Natural killer cell (primary cell): ENCODE measurements around the gene CDH11. TPM values are rescaled to one million over a fixed set of nuclear protein-coding genes. Genes with fewer than 3 reads are reported as not detected.

ENCODE experiments used
- ATAC-seq, 3 donors: fragments of 150-1000 bp in 2 of 3; fragments of 200-7000 bp in 1 of 3; cut with Tn5 transposase; 1 replicate in 1 of 3; 2 replicates in 2 of 3; pipeline ENCODE4 v1.10.0; 2021; ENCODE audit warnings: mild to moderate bottlenecking in 2 of 3, moderate library complexity in 2 of 3
- DNase-seq, 2 donors: peaks; one replicate each; pipeline versions ENCODE4 v3.0.0 to v3.0.0-alpha.2; 2013 to 2021; ENCODE audit warnings: mixed read lengths in 1 of 2
- H3K27ac ChIP-seq: one replicate; pipeline ENCODE4 v1.5.1; 2013; ENCODE audit warnings: mild to moderate bottlenecking, low read length
- H3K27me3 ChIP-seq: one replicate; pipeline ENCODE4 v1.6.1; 2013; ENCODE audit warnings: low read length; ENCODE audit not compliant: control insufficient read depth, insufficient read depth
- H3K36me3 ChIP-seq: one replicate; pipeline ENCODE4 v1.6.1; 2013; ENCODE audit warnings: low read length; ENCODE audit not compliant: control insufficient read depth, insufficient read depth
- H3K4me1 ChIP-seq: one replicate; pipeline ENCODE4 v1.6.1; 2013; ENCODE audit warnings: low read length; ENCODE audit not compliant: control insufficient read depth, insufficient read depth
- H3K4me3 ChIP-seq: one replicate; pipeline ENCODE4 v1.5.1; 2013; ENCODE audit warnings: low read length
- H3K9me3 ChIP-seq: one replicate; pipeline ENCODE4 v1.6.1; 2013; ENCODE audit warnings: low read length; ENCODE audit not compliant: control insufficient read depth, insufficient read depth
- H3K27ac Mint-ChIP-seq, 2 donors: one replicate each; pipeline ENCODE4 v1.8.0; 2022; ENCODE audit warnings: mild to moderate bottlenecking in 2 of 2, mixed read lengths in 2 of 2, moderate library complexity in 1 of 2
- H3K27me3 Mint-ChIP-seq, 2 donors: one replicate each; pipeline ENCODE4 v1.8.0; 2022; ENCODE audit warnings: low read depth in 2 of 2, mixed read lengths in 2 of 2
- H3K36me3 Mint-ChIP-seq: one replicate; pipeline ENCODE4 v1.8.0; 2022; ENCODE audit warnings: mixed read lengths
- H3K4me1 Mint-ChIP-seq, 2 donors: one replicate each; pipeline ENCODE4 v1.8.0; 2022; ENCODE audit warnings: mixed read lengths in 2 of 2
- H3K4me3 Mint-ChIP-seq: one replicate; pipeline ENCODE4 v1.8.0; 2022; ENCODE audit warnings: mild to moderate bottlenecking, moderate library complexity, mixed read lengths
- H3K9me3 Mint-ChIP-seq, 2 donors: one replicate each; pipeline ENCODE4 v1.8.0; 2022; ENCODE audit warnings: mixed read lengths in 2 of 2
- CTCF ChIP-seq: fragments of 200-600 bp; IDR thresholded peaks from one replicate; pipeline ENCODE4 v1.8.0; 2022; ENCODE audit warnings: antibody characterized with exemption
- WGBS: methylation state at CpG from one replicate; pipeline ENCODE4 v1.1.7; 2013; ENCODE audit warnings: missing lambda C conversion rate; ENCODE audit not compliant: insufficient coverage; 5-methylcytosine and 5-hydroxymethylcytosine counted together
- intact Hi-C: fragments of 100-400 bp; cut with micrococcal nuclease; formaldehyde crosslinking; loops from one replicate; pipeline ENCODE4 v1.14.2; 2022
- total RNA-seq, 4 donors: library from RNA; stranded (reverse); fragments of 120-200 nt in 1 of 4; gene quantifications; one replicate each; pipeline versions ENCODE4 v1.2.3 to v1.2.4, GENCODE V29; 2013 to 2022

CDH11 gene
- total RNA-seq, 3 donors from 2014 or later (not counting 1 experiment from before 2014, with no cell fraction given): not detected

DNA sequence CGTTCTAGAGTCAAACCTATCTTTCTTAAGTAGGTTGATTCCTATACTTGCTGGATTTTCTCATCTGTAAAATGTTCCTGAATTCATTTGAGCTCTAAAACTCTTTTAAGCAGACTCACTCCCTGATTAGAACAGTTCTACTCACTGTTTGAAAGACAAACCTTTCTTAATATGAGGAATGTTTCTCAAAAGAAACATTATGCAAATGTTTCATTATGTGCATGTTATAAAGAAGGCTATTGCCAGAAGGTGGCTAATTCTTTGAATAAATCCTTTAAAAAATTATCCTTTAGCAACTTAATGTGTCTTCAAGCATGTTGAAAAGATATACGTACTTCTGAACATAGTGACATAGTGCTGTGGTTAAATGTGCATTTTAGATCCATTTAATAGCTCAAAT, 124.1 kb downstream of the CDH11 start:
- H3K4me1 ChIP-seq: no peaks in the 10 kb centered on the region
- H3K27me3 ChIP-seq: no peaks in the 10 kb centered on the region
- 82% methylated on average over 2 of the region's 2 CpGs for WGBS
- Mint-ChIP-seq H3K4me3 (no peak overlapping the region), H3K27me3 (no peaks in the 10 kb centered on the region), H3K36me3 (no peaks in the 10 kb centered on the region), H3K4me1 (no peaks in the 10 kb centered on the region), H3K9me3 (peaks cover 3% of the 10 kb centered on the region in 2 donors), H3K27ac (no peak overlapping the region)
- DNase-seq (no peak), ATAC-seq (no peak)
- H3K9me3 ChIP-seq: no peaks in the 10 kb centered on the region
- intact Hi-C loops: no loop called here
- no peak for TF ChIP-seq CTCF
- no peak overlapping the region for H3K4me3 ChIP-seq
- no peaks in the 10 kb centered on the region for H3K36me3 ChIP-seq
- H3K27ac ChIP-seq: no peak overlapping the region

GRCh38 chr16:64997121-64997520, 124.7 kb downstream of the CDH11 start:
- no peak for TF ChIP-seq CTCF
- no peaks in the 10 kb centered on the region for H3K4me1 ChIP-seq
- Mint-ChIP-seq H3K27me3 (no peaks in the 10 kb centered on the region), H3K9me3 (peaks cover 2 to 3% of the 10 kb centered on the region in 2 donors), H3K27ac (no peak overlapping the region), H3K4me1 (no peaks in the 10 kb centered on the region), H3K36me3 (no peaks in the 10 kb centered on the region), H3K4me3 (no peak overlapping the region)
- intact Hi-C loops: no loop called here
- no peaks in the 10 kb centered on the region for H3K36me3 ChIP-seq
- no peaks in the 10 kb centered on the region for H3K9me3 ChIP-seq
- ATAC-seq: no peak
- H3K4me3 ChIP-seq: no peak overlapping the region
- DNase-seq: no peak
- no peaks in the 10 kb centered on the region for H3K27me3 ChIP-seq
- 97% methylated on average over 7 of the region's 9 CpGs for WGBS
- H3K27ac ChIP-seq: no peak overlapping the region

DNA sequence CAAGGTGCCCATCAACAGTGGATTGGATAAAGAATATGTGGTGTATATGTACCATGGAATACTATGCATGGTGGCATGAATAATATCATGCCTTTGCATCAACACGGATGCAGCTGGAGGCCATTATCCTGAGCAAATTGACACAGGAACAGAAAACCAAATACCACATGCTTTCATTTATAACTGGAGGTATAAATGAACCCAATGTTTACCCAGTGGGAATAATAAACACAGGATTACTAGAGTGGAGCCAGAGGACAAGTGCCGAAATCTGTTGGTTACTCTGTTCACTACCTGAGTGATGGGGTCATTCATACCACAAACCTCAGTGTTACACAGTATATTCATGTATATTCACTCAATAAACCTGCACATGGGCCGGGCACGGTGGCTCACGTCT, 125.2 kb downstream of the CDH11 start:
- H3K4me1 ChIP-seq: no peaks in the 10 kb centered on the region
- H3K27me3 Mint-ChIP-seq: no peaks in the 10 kb centered on the region
- no peaks in the 10 kb centered on the region for H3K27me3 ChIP-seq
- H3K36me3 Mint-ChIP-seq: no peaks in the 10 kb centered on the region
- no peaks in the 10 kb centered on the region for H3K36me3 ChIP-seq
- no peak overlapping the region for H3K27ac Mint-ChIP-seq
- DNase-seq (no peak), ATAC-seq (no peak)
- no peak for TF ChIP-seq CTCF
- H3K27ac ChIP-seq: no peak overlapping the region
- intact Hi-C loops: no loop called here
- 90% methylated on average over 5 of the region's 5 CpGs for WGBS
- no peak overlapping the region for H3K4me3 Mint-ChIP-seq
- no peak overlapping the region for H3K4me3 ChIP-seq
- peaks cover 2 to 3% of the 10 kb centered on the region in 2 donors for H3K9me3 Mint-ChIP-seq
- H3K9me3 ChIP-seq: no peaks in the 10 kb centered on the region
- H3K4me1 Mint-ChIP-seq: no peaks in the 10 kb centered on the region

- Mint-ChIP-seq H3K36me3 (no peaks in the 10 kb centered on the region), H3K4me1 (no peaks in the 10 kb centered on the region), H3K27ac (no peak overlapping the region), H3K27me3 (no peaks in the 10 kb centered on the region), H3K4me3 (no peak overlapping the region), H3K9me3 (peaks cover 3% of the 10 kb centered on the region in 2 donors)
- Histone ChIP-seq H3K4me3 (no peak overlapping the region), H3K36me3 (no peaks in the 10 kb centered on the region), H3K9me3 (peaks cover 3% of the 10 kb centered on the region), H3K27ac (no peak overlapping the region), H3K4me1 (no peaks in the 10 kb centered on the region), H3K27me3 (no peaks in the 10 kb centered on the region)
- no peak for TF ChIP-seq CTCF
- intact Hi-C loops: no loop called here
- no peak for ATAC-seq
- 26% methylated on average over 2 of the region's 2 CpGs for WGBS
- no peak for DNase-seq
Observed at GRCh38 chr16:64993464-64993863, 128.4 kb downstream of the CDH11 start.
